LNCAP (cell line): ENCODE measurements around the gene SNAPC5.

Experiments used
- CTCF ChIP-seq: fragments of 450-650 bp; IDR thresholded peaks from 2 replicates; pipeline ENCODE4 v1.5.1; 2017; ENCODE audit warnings: mild to moderate bottlenecking

The SNAPC5 gene

DNA sequence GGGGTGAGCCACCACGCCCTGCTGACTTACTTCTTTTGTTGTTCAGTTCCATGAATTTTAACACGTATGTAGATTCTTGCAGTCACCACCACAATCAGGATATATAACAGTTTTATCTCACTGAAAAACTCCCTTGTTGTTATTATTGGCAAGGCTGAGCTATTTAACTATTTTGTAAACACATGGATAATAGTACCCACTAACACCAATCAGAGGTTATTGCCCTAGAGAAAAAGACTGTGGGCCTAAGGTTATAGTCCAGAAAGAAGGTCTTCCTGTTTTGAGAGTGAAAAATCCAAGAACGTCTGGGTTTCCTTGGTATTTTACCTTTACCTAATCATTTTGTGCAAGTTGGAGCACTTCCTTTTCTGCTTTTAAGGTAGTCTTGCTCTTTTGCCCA lies 17.0 kb upstream of the SNAPC5 start:
- no peak for TF ChIP-seq CTCF

- TF ChIP-seq CTCF: no peak
Observed at GRCh38 chr15:66508293-66508883, 10.8 kb upstream of the SNAPC5 start.

DNA sequence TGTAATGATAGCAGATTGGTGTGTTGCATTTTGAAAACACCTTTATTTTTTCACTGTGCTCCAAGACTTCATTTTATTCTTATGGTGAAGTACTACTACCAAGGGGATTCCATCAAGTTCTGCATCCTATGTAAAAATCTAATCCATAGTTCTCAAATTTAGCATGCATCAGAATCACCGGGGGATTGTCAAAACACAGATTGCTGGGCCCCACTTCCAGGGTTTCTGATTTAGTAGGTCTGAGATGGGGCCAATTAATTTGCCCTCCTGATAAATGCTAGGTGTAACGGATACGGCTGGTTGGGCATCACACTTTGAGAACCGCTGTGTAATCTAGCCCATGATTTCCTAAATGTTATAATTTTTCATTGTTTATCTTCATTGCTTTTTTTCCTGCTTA lies 8.3 kb upstream of the SNAPC5 start:
- no peak for TF ChIP-seq CTCF

- no peak for TF ChIP-seq CTCF
Observed at GRCh38 chr15:66505430-66505811, 7.9 kb upstream of the SNAPC5 start.

- no peak for TF ChIP-seq CTCF
Observed at GRCh38 chr15:66504563-66505429, 7.2 kb upstream of the SNAPC5 start, which contains the start of the genes RPL4 and ZWILCH. Gene RPL4, minus strand, starts transcription at chr15:66504855. Its CDS starts 65 bp downstream, at chr15:66504790. Gene ZWILCH, plus strand, starts transcription at chr15:66505326. Its CDS starts 13 bp downstream, at chr15:66505339.

DNA sequence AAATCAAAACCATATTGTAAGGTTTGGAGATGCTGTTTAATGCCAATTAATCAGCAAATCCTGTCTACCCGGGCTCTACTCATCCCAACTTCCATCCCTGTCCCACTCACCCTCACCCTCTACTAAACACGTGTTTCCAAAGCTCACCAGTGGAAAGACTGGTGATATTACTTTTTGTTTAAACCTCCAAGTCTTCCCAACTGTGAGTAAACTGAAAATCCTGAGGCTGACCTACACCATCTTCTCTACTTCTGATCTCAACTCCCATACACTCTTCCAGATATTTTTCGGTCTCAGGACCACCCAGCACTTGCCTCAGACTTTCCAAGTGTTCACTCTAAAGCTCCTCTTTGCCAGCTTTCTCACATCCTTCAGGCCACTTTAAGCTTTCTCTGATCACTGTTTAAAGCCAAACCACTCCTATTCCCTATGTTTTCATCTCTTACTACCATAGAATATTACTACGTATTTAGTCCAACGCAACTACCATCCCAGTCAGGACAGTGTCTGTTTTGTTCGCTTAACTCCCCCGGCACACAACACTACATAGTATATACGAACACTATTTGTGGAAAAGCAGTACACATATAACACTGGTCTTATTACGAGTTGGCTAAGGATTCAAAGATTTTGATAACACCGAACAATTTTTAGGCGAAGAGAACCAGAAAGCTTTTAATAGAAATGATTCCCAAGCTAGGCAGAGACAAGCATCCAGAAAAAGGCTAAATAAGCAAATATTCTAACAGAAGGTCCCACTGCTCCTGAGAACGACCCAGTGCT lies 6.4 kb upstream of the SNAPC5 start:
- TF ChIP-seq CTCF: no peak

DNA sequence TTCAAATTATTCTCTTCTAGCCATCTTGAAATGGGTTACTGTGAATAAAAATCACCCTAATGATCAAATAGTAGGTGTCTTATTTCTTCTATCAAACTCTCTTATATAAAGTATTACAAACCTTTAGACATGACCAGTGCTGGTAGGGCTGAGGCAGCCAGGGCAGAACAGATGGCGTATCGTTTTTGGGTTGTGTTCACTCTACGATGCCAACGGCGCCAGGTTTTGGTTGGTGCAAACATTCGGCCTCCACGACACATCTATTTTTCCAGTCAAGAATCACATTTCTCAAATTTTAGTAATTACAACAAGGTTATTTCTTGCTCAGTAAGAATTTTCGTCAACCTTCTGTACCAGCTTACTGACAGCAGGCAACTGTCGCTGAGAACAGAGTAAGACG lies 4.9 kb upstream of the SNAPC5 start:
- no peak for TF ChIP-seq CTCF
